ENCODE data around the gene RNF166. TPM values are rescaled to one million over a fixed set of nuclear protein-coding genes. Genes with fewer than 3 reads are reported as not detected.

The RNF166 gene
- total and polyA plus RNA-seq, 4 donors, result 6.5 to 9.1 (median 7.6) TPM

DNA sequence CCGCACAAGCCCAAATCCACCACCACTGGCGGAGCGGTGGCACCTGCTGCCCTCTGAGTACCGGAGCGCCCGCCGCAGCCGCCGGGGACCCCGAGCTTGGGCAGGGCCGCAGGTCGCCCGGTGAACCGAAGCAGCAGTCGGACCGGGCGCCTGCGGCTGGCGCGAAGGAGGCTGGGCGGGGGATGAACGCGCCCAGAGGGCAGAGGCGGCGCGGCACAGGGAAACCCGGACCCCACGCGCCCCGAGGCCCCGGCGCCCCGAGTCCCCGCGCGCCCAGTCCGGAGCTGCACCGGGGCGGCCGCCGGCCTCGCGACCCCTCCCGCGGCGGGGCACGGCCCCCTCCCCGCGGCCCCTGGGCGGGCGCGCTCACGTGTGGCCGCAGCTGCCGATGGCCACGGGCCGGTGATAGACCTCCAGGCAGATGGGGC lies 393 bp downstream of the RNF166 start:
- no peaks in the 10 kb centered on the region for H3K9me3 ChIP-seq (ENCODE audit: control insufficient read depth in 4 of 4, low read length in 3 of 4)
- no peaks in the 10 kb centered on the region for H3K27me3 ChIP-seq (ENCODE audit: control insufficient read depth in 4 of 4, insufficient read depth in 4 of 4, low read length in 3 of 4)
- no peak for DNase-seq (ENCODE audit: low spot score)
- H3K27ac ChIP-seq (ENCODE audit: low read depth in 1 of 2, low read length in 2 of 2), result peak overlapping the region; percentile 81 to 84
- peak overlapping the region; percentile 80 to 83 for H3K9ac ChIP-seq (ENCODE audit: low read depth in 1 of 2, low read length in 2 of 2)
- no peaks in the 10 kb centered on the region for H3K36me3 ChIP-seq (ENCODE audit: control insufficient read depth in 4 of 4, insufficient read depth in 3 of 4, low read depth in 1 of 4, low read length in 3 of 4)
- WGBS, result under 1% methylated on average over 57 of the region's 57 CpGs
- peaks cover 6 to 40% (median 25%) of the 10 kb centered on the region in 4 donors for H3K4me1 ChIP-seq (ENCODE audit: control insufficient read depth in 4 of 4, insufficient read depth in 4 of 4, low read length in 3 of 4)
- TF ChIP-seq, protein P1, sequence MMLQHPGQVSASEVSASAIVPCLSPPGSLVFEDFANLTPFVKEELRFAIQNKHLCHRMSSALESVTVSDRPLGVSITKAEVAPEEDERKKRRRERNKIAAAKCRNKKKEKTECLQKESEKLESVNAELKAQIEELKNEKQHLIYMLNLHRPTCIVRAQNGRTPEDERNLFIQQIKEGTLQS (IDR thresholded peaks at IDR 0.05), result no peak
- no peak for TF ChIP-seq TAF1 (conservative IDR thresholded peaks at IDR 0.05)
- TF ChIP-seq HNF4G (IDR thresholded peaks at IDR 0.05), result no peak
- no peak for TF ChIP-seq YY1 (IDR thresholded peaks at IDR 0.05)
- TF ChIP-seq, protein P2, sequence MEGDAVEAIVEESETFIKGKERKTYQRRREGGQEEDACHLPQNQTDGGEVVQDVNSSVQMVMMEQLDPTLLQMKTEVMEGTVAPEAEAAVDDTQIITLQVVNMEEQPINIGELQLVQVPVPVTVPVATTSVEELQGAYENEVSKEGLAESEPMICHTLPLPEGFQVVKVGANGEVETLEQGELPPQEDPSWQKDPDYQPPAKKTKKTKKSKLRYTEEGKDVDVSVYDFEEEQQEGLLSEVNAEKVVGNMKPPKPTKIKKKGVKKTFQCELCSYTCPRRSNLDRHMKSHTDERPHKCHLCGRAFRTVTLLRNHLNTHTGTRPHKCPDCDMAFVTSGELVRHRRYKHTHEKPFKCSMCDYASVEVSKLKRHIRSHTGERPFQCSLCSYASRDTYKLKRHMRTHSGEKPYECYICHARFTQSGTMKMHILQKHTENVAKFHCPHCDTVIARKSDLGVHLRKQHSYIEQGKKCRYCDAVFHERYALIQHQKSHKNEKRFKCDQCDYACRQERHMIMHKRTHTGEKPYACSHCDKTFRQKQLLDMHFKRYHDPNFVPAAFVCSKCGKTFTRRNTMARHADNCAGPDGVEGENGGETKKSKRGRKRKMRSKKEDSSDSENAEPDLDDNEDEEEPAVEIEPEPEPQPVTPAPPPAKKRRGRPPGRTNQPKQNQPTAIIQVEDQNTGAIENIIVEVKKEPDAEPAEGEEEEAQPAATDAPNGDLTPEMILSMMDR (IDR thresholded peaks at IDR 0.05; ENCODE audit: low read depth, low read length, missing input control), result no peak
- TF ChIP-seq NR2F2 (IDR thresholded peaks at IDR 0.05), result no peak
- TF ChIP-seq RAD21 (IDR thresholded peaks at IDR 0.05), result no peak
- TF ChIP-seq, protein P3, sequence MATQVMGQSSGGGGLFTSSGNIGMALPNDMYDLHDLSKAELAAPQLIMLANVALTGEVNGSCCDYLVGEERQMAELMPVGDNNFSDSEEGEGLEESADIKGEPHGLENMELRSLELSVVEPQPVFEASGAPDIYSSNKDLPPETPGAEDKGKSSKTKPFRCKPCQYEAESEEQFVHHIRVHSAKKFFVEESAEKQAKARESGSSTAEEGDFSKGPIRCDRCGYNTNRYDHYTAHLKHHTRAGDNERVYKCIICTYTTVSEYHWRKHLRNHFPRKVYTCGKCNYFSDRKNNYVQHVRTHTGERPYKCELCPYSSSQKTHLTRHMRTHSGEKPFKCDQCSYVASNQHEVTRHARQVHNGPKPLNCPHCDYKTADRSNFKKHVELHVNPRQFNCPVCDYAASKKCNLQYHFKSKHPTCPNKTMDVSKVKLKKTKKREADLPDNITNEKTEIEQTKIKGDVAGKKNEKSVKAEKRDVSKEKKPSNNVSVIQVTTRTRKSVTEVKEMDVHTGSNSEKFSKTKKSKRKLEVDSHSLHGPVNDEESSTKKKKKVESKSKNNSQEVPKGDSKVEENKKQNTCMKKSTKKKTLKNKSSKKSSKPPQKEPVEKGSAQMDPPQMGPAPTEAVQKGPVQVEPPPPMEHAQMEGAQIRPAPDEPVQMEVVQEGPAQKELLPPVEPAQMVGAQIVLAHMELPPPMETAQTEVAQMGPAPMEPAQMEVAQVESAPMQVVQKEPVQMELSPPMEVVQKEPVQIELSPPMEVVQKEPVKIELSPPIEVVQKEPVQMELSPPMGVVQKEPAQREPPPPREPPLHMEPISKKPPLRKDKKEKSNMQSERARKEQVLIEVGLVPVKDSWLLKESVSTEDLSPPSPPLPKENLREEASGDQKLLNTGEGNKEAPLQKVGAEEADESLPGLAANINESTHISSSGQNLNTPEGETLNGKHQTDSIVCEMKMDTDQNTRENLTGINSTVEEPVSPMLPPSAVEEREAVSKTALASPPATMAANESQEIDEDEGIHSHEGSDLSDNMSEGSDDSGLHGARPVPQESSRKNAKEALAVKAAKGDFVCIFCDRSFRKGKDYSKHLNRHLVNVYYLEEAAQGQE (IDR thresholded peaks at IDR 0.05), result no peak
- no peak for TF ChIP-seq EGR1 (IDR thresholded peaks at IDR 0.05; ENCODE audit: low read depth in 2 of 2)
- TF ChIP-seq RXRA (IDR thresholded peaks at IDR 0.05), result no peak
- no peak for TF ChIP-seq FOXA1 (IDR thresholded peaks at IDR 0.05)
- TF ChIP-seq GABPA (IDR thresholded peaks at IDR 0.05 in 1 of 2, conservative IDR thresholded peaks at IDR 0.05 in 1 of 2), result no peak
- TF ChIP-seq FOXA2 (IDR thresholded peaks at IDR 0.05), result no peak
- TF ChIP-seq SP1 (IDR thresholded peaks at IDR 0.05), result no peak
- H3K4me3 ChIP-seq (ENCODE audit: low read depth in 1 of 3, low read length in 3 of 3), result peak overlapping the region; percentile 77 to 90 (median 83)

DNA sequence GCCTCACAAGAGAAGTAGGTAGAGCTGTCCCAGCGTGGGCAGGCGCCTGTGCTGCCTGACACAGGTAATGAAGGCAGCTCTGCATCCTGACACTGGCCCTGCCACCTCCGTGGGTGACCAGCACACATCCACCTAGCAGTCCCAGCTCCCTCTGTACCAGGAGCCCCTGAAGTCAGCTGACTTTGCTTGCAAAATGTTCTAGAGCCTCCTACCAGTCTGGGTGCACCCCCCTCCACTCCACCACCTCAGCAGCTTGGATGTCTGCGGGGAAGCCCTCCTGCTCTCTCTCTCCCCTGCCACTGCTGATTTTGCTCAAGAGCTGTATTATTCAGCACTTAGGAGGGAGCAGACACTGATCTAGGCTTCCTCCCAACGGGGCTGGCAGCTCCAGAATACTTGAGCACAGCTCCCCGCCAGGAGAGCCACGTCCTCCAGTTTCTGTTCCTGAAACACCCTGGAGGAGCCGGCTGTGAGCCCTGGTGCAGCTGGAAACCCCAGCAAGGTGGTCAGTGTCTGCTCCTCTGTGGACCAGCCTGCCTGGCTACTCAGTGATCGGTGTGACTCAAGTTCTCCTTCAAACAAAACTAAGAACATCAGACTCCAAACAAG lies 1.0 kb downstream of the RNF166 start:
- Histone ChIP-seq H3K9ac (ENCODE audit: low read depth in 1 of 2, low read length in 2 of 2) (peak overlapping the region; percentile 34 to 83), H3K4me3 (ENCODE audit: low read depth in 1 of 3, low read length in 3 of 3) (peak overlapping the region; percentile 71 to 90 (median 77)), H3K4me1 (ENCODE audit: control insufficient read depth in 4 of 4, insufficient read depth in 4 of 4, low read length in 3 of 4) (peaks cover 6 to 40% (median 27%) of the 10 kb centered on the region in 4 donors), H3K36me3 (ENCODE audit: control insufficient read depth in 4 of 4, insufficient read depth in 3 of 4, low read depth in 1 of 4, low read length in 3 of 4) (no peaks in the 10 kb centered on the region), H3K27ac (ENCODE audit: low read depth in 1 of 2, low read length in 2 of 2) (peak overlapping the region; percentile 81 to 84), H3K27me3 (ENCODE audit: control insufficient read depth in 4 of 4, insufficient read depth in 4 of 4, low read length in 3 of 4) (no peaks in the 10 kb centered on the region), H3K9me3 (ENCODE audit: control insufficient read depth in 4 of 4, low read length in 3 of 4) (no peaks in the 10 kb centered on the region)
- WGBS, result 35% methylated on average over 9 of the region's 9 CpGs
- DNase-seq (ENCODE audit: low spot score), result no peak
- TF ChIP-seq FOXA2 (IDR thresholded peaks at IDR 0.05) (no peak), NR2F2 (IDR thresholded peaks at IDR 0.05) (no peak)
- TF ChIP-seq, protein P2 (IDR thresholded peaks at IDR 0.05; ENCODE audit: low read depth, low read length, missing input control), result no peak
